ENCODE results near the gene TCF3.

The TCF3 gene

DNA sequence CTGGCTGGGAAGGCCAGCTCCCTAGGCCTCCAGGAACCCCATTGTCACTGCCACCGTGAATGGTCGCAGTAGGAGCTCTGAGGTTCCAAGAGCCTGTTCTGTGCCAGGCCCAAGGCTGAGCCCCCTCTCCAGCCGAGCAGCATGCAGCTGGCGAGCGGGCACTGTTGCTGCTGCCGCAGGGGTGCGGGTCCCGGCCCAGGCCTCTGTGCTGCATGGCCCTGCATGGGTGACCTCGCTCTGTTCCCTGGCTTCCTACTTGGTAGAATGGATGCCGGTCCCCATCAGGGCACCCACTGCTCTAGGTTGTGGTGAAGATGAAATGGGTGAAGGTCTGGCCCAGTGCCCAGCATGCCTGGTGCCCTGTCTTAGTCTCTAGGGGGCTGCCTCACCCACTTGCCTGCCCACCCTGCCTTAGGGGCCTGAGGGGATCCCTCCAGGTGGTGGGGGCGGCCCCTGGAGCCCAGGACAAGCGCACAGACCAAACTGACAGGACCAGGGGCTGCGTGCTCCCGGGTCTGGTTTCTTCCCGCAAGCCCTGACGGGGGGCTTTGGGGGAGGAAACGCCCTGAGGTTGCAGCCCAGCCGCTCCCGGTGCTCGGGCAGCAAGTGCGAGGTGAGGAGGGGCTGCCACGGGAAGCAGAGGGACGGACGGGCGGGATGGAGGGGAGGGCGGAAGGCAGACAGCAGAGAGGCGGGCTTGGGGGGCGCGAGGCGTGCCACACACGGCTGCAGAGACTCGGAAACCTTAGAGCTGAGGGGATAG, 38.4 kb downstream of the TCF3 start:
- TF ChIP-seq, protein P1, sequence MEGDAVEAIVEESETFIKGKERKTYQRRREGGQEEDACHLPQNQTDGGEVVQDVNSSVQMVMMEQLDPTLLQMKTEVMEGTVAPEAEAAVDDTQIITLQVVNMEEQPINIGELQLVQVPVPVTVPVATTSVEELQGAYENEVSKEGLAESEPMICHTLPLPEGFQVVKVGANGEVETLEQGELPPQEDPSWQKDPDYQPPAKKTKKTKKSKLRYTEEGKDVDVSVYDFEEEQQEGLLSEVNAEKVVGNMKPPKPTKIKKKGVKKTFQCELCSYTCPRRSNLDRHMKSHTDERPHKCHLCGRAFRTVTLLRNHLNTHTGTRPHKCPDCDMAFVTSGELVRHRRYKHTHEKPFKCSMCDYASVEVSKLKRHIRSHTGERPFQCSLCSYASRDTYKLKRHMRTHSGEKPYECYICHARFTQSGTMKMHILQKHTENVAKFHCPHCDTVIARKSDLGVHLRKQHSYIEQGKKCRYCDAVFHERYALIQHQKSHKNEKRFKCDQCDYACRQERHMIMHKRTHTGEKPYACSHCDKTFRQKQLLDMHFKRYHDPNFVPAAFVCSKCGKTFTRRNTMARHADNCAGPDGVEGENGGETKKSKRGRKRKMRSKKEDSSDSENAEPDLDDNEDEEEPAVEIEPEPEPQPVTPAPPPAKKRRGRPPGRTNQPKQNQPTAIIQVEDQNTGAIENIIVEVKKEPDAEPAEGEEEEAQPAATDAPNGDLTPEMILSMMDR (IDR thresholded peaks at IDR 0.05; ENCODE audit: low read length, missing control alignments) = no peak
- no peak overlapping the region for H3K4me3 ChIP-seq (replicated peaks; ENCODE audit: low read depth, low read length)
- DNase-seq (ENCODE audit: low read depth) = no peak

DNA sequence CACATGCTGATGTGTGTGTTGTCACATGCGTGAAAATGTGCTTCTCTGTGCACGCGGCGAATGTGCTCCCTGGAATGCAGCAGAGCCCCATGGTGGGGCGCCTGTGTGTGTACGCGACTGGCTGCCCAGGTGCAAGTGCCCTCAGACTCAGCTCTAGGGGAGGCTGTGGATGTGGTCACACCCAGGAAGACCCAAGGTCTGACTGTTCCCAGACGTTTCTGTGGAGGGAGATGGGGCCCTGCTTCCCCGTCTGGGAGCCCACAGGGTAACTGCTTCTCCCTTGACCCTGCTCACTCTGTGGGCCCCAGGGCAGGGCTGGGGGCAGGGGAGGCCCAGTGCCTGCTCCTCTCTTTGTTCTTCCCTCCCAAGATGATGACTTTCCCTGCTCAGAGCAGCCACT, 39.3 kb downstream of the TCF3 start:
- no peak for DNase-seq (ENCODE audit: low read depth)
- TF ChIP-seq, protein P1 (IDR thresholded peaks at IDR 0.05; ENCODE audit: low read length, missing control alignments) = no peak
- H3K4me3 ChIP-seq (replicated peaks; ENCODE audit: low read depth, low read length) = no peak overlapping the region

DNA sequence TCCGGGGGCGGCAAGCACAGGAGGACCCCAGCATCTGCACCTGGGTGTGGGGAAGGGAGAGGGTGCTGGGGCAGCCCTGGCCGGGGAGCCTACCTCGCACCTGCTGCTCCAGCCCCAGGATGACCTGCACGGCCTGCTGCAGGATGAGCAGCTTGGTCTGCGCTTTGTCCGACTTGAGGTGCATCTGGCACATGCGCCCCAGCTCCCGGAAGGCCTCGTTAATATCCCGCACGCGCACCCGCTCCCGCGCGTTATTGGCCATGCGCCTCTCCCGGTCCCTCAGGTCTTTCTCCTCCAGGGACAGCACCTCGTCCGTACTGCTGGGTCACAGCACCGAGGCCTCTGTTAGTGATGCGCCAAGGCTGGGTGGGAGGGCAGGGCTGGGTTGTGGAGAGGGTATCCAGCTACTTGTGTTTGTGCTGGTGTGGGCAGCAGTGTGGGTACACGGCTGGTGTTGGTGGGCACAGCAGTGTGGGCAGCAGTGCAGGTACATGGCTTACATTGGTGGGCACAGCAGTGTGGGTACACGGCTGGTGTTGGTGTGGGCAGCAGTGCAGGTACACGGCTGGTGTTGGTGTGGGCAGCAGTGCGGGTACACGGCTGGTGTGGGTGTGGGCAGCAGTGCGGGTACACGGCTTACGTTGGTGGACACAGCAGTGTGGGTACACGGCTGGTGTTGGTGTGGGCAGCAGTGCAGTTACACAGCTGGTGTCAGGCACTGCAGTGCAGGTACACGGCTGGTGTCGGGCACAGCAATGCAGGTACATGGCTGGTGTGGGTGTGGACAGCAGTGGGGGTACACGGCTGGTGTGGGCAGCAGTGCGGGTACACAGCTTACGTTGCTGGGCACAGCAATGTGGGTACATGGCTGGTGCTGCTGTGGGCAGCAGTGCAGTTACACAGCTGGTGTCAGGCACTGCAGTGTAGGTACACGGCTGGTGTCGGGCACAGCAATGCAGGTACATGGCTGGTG, 40.0 kb downstream of the TCF3 start:
- TF ChIP-seq, protein P1 (IDR thresholded peaks at IDR 0.05; ENCODE audit: low read length, missing control alignments) = no peak
- no peak for DNase-seq (ENCODE audit: low read depth)
- no peak overlapping the region for H3K4me3 ChIP-seq (replicated peaks; ENCODE audit: low read depth, low read length)

DNA sequence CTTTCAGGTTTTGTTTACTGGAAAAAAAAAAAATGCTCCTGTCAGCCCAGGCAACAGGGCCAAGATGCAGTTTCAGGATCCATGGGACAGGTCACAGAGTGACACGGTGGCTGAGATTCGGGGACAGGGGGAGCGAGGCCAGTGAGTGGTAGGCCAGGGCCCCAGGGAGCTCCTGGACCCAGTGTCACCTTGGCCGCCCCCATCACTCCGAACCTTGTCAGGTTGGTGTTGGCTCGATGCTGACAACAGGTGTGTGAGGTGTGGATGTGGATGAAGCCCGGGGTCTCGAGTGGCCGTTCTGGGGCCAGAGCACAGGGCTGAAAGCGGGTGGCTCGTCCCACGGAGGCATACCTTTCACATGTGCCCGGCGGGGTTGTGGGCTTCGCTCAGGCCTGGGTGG, 41.1 kb downstream of the TCF3 start:
- H3K4me3 ChIP-seq (replicated peaks; ENCODE audit: low read depth, low read length) = no peak overlapping the region
- no peak for DNase-seq (ENCODE audit: low read depth)
- TF ChIP-seq, protein P1 (IDR thresholded peaks at IDR 0.05; ENCODE audit: low read length, missing control alignments) = no peak

DNA sequence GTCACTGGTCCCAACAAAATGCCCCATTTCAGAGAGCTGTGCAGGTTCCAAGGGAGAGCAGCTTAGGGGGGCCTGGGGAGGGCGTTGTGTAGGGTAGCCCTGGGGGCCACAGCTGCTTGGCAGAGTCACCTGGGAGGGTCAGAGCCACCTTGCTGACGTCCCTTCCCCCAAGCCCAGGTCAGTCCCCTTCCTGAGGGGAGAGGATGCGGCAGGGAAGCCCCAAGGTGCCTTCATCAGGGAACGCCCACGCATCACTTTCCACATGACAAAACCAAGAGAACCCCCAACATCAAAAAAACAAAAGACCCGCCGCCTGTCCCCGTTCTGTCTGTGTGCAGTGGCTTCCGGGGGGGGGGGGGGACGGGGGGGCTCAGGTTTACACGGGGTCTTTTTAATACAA, 41.8 kb downstream of the TCF3 start:
- DNase-seq (ENCODE audit: low read depth) = no peak
- H3K4me3 ChIP-seq (replicated peaks; ENCODE audit: low read depth, low read length) = no peak overlapping the region
- TF ChIP-seq, protein P1 (IDR thresholded peaks at IDR 0.05; ENCODE audit: low read length, missing control alignments) = no peak

DNA sequence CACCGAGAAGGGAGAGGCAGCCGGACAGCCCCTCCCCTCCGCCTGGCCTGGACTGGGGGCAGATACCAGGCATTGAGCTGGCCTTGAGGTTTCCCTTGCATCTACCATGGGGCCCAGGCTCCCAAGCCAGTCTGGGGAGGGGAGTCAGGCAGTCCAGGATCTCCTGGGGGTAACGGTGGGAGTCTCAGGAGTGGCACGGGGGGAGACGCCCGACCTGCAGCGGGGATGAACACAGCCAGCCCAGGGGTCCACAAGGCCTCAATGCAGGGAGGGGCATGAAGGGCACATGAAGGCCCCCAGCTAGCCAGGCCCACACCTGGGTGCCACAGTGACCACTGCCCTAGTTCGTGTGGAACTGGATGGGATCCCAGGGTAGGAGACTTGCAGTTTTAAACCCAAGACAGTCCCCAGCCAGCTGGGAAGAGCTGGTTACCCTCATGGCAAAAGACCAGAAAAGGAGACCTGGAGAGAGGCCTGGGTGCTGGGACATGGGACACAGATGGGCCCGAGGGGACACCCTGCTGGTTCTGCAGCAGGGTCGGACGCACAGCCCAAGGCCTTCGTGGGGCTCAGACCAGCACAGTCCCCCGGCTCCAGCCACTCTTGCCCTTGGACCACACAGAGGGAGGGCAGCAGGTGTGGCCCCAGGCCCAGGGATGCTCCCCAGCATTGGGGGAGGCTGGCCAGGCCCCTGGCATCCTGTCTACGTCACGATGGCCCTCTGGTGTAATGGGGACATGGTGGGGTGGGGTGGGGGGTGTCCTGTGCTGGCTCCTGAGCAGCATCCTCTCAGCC, 42.5 kb downstream of the TCF3 start:
- DNase-seq (ENCODE audit: low read depth) = no peak
- no peak overlapping the region for H3K4me3 ChIP-seq (replicated peaks; ENCODE audit: low read depth, low read length)
- TF ChIP-seq, protein P1 (IDR thresholded peaks at IDR 0.05; ENCODE audit: low read length, missing control alignments) = no peak

Data from fibroblast of pulmonary artery (primary cell).